Hepatocyte (in vitro differentiated cells): ENCODE results near the gene RASSF4.

Experiments used
- CTCF ChIP-seq: fragments of 200-600 bp; sonication (generic); IDR thresholded peaks from 2 replicates; pipeline ENCODE4 v1.5.1; 2016; ENCODE audit warnings: antibody characterized with exemption, mild to moderate bottlenecking; ENCODE audit not compliant: poor library complexity
- EZH2 ChIP-seq: fragments of 200-600 bp; sonication (generic); IDR thresholded peaks from 2 replicates; pipeline ENCODE4 v1.6.1; 2016; ENCODE audit warnings: antibody characterized with exemption, mild to moderate bottlenecking, borderline replicate concordance

DNA sequence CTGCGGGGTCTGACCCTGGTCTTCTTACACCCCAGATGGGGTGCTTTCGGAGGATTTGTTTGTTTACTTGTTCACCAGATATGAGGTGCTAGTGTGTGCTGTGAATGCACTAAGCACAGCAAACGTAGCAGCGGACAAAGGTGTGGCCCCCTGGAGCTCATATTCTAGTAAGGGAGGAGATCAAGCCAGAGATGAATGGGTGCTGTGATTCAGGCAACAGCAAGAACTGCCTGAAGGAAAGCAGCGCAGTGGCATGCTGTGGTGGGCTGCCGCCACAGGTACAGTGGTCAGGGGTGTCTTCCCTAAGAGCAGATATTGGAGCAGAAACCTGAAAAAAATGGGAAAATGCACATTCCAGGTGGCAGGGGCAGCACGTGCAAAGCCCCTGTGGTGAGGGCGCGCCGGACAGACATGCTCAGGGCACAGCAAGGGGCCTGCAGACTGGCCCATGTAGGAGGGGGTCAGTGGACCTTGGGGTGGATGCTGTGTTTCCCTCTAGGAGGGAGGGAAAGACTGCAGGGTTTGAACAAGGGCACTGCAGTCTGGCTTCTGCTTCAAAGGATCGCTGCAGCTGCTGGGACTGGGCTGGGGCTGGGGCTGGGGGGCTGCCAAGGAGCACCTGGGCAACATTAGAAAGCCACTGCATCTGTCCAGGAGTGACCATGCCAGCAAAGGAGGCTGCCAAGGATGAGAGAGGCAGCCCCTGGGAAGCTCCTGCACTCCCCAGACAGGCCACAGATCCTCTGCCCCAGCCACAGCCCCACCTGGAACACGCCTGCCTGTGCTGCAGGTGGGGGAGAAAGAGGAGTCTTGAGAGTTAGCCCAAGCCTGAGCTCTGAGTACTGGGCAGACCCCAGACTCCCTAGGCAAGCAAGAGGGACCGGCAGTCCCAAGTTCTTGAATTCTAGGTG lies 19.9 kb downstream of the RASSF4 start:
- no peak for TF ChIP-seq CTCF
- no peak for TF ChIP-seq EZH2
